Vagina (tissue), 2 donors: ENCODE measurements around the gene TNS3. TPM values are rescaled to one million over a fixed set of nuclear protein-coding genes. Genes with fewer than 3 reads are reported as not detected.

Source experiments
- DNase-seq, 2 donors: peaks; one replicate each; pipeline ENCODE4 v3.0.0-alpha.2; 2017; ENCODE audit errors: extremely low spot score in 2 of 2
- H3K27ac ChIP-seq: fragments of 200-600 bp; sonication (generic); one replicate; pipeline ENCODE4 v1.5.1; 2019
- H3K27me3 ChIP-seq: fragments of 200-600 bp; sonication (generic); one replicate; pipeline ENCODE4 v1.5.1; 2019
- H3K36me3 ChIP-seq, 2 donors: fragments of 200-600 bp; sonication (generic); one replicate each; pipeline ENCODE4 v1.5.1; 2017 to 2019
- H3K4me1 ChIP-seq: fragments of 200-600 bp; sonication (generic); one replicate; pipeline ENCODE4 v1.5.1; 2019
- H3K4me3 ChIP-seq, 2 donors: fragments of 200-600 bp; sonication (generic); 1 replicate in 1 of 2; 2 replicates in 1 of 2; pipeline ENCODE4 v1.5.1; 2016 to 2019
- H3K9me3 ChIP-seq: fragments of 200-600 bp; sonication (generic); one replicate; pipeline ENCODE4 v1.5.1; 2019
- POLR2A ChIP-seq, 2 donors: fragments of 450-650 bp; IDR thresholded peaks; one replicate each; pipeline ENCODE4 v1.6.1; 2017; ENCODE audit warnings: antibody characterized with exemption in 2 of 2, mild to moderate bottlenecking in 2 of 2, moderate library complexity in 2 of 2
- POLR2AphosphoS5 ChIP-seq, 2 donors: sonication (generic); formaldehyde crosslinking; IDR thresholded peaks; one replicate each; pipeline ENCODE4 v1.9.0; 2017; ENCODE audit warnings: antibody characterized with exemption in 2 of 2, mild to moderate bottlenecking in 2 of 2, low read depth in 1 of 2; ENCODE audit not compliant: insufficient read depth in 1 of 2
- intact Hi-C: fragments of 100-400 bp; cut with DNase I; formaldehyde crosslinking; loops from one replicate; pipeline ENCODE4 v1.15.1; 2023
- total RNA-seq: library from RNA; depleted of rRNA; stranded (reverse); fragments of >200 nt; gene quantifications from one replicate; pipeline ENCODE4 v1.2.3, GENCODE V29; 2016
- TF ChIP-seq, protein P1 (sequence below), 3 experiments: fragments of 450-650 bp in 2 of 3; fragments of 200-600 bp in 1 of 3; sonication (generic) in 1 of 3; IDR thresholded peaks; one replicate each; pipeline ENCODE4 v1.5.1; 2017 to 2019; ENCODE audit warnings: antibody characterized with exemption in 3 of 3, mild to moderate bottlenecking in 2 of 3, moderate library complexity in 2 of 3

TNS3 gene
- total RNA-seq, 1 donor from 2014 or later = 36.8 TPM

DNA sequence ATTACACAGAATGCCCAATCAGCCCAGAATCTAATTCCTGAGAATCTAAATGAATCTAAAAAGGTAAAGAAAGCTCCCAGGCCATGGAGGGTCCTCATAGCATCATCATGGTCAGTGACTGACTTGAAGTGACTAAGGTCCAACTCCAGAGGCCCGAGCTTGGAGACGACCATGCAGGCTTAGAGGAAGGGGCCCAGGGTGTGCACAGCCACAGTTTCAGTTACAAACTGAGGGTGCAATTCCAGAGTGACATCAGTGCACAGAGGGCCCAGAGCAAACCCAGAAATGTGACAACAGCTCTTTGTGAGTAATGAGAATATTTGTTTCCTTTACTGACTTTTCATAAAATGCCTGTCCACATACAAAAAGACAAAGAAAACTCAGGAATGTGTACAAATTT, 170.0 kb downstream of the TNS3 start:
- H3K27me3 ChIP-seq = no peaks in the 10 kb centered on the region
- TF ChIP-seq POLR2A (IDR thresholded peaks at IDR 0.05) (no peak), POLR2AphosphoS5 (IDR thresholded peaks at IDR 0.05; ENCODE audit: insufficient read depth in 1 of 2, low read depth in 1 of 2) (no peak)
- TF ChIP-seq, protein P1, sequence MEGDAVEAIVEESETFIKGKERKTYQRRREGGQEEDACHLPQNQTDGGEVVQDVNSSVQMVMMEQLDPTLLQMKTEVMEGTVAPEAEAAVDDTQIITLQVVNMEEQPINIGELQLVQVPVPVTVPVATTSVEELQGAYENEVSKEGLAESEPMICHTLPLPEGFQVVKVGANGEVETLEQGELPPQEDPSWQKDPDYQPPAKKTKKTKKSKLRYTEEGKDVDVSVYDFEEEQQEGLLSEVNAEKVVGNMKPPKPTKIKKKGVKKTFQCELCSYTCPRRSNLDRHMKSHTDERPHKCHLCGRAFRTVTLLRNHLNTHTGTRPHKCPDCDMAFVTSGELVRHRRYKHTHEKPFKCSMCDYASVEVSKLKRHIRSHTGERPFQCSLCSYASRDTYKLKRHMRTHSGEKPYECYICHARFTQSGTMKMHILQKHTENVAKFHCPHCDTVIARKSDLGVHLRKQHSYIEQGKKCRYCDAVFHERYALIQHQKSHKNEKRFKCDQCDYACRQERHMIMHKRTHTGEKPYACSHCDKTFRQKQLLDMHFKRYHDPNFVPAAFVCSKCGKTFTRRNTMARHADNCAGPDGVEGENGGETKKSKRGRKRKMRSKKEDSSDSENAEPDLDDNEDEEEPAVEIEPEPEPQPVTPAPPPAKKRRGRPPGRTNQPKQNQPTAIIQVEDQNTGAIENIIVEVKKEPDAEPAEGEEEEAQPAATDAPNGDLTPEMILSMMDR (IDR thresholded peaks at IDR 0.05) = no peak
- H3K4me1 ChIP-seq = peaks cover 5% of the 10 kb centered on the region
- no peak overlapping the region for H3K4me3 ChIP-seq
- no peak for DNase-seq
- intact Hi-C loops = no loop called here
- no peaks in the 10 kb centered on the region for H3K9me3 ChIP-seq
- H3K36me3 ChIP-seq = no peaks in the 10 kb centered on the region
- no peak overlapping the region for H3K27ac ChIP-seq

GRCh38 chr7:47411281-47411869, 170.5 kb downstream of the TNS3 start:
- H3K9me3 ChIP-seq = no peaks in the 10 kb centered on the region
- H3K4me3 ChIP-seq = no peak overlapping the region
- intact Hi-C loops = no loop called here
- H3K36me3 ChIP-seq = no peaks in the 10 kb centered on the region
- no peaks in the 10 kb centered on the region for H3K27me3 ChIP-seq
- H3K4me1 ChIP-seq = peaks cover 10% of the 10 kb centered on the region
- no peak for TF ChIP-seq POLR2A (IDR thresholded peaks at IDR 0.05)
- TF ChIP-seq POLR2AphosphoS5 (IDR thresholded peaks at IDR 0.05; ENCODE audit: insufficient read depth in 1 of 2, low read depth in 1 of 2) = no peak
- no peak overlapping the region for H3K27ac ChIP-seq
- peak in 1 of 2 donors; percentile 77 for DNase-seq

GRCh38 chr7:47408675-47409074, 173.2 kb downstream of the TNS3 start:
- no peaks in the 10 kb centered on the region for H3K9me3 ChIP-seq
- peak in 1 of 2 donors; percentile 61 for DNase-seq
- no peak overlapping the region for H3K27ac ChIP-seq
- H3K27me3 ChIP-seq = no peaks in the 10 kb centered on the region
- intact Hi-C loops = no loop called here
- H3K36me3 ChIP-seq = no peaks in the 10 kb centered on the region
- no peak overlapping the region for H3K4me3 ChIP-seq
- H3K4me1 ChIP-seq = peaks cover 24% of the 10 kb centered on the region
- TF ChIP-seq POLR2A (IDR thresholded peaks at IDR 0.05) (no peak), POLR2AphosphoS5 (IDR thresholded peaks at IDR 0.05; ENCODE audit: insufficient read depth in 1 of 2, low read depth in 1 of 2) (no peak)
- TF ChIP-seq, protein P1 (IDR thresholded peaks at IDR 0.05) = no peak

DNA sequence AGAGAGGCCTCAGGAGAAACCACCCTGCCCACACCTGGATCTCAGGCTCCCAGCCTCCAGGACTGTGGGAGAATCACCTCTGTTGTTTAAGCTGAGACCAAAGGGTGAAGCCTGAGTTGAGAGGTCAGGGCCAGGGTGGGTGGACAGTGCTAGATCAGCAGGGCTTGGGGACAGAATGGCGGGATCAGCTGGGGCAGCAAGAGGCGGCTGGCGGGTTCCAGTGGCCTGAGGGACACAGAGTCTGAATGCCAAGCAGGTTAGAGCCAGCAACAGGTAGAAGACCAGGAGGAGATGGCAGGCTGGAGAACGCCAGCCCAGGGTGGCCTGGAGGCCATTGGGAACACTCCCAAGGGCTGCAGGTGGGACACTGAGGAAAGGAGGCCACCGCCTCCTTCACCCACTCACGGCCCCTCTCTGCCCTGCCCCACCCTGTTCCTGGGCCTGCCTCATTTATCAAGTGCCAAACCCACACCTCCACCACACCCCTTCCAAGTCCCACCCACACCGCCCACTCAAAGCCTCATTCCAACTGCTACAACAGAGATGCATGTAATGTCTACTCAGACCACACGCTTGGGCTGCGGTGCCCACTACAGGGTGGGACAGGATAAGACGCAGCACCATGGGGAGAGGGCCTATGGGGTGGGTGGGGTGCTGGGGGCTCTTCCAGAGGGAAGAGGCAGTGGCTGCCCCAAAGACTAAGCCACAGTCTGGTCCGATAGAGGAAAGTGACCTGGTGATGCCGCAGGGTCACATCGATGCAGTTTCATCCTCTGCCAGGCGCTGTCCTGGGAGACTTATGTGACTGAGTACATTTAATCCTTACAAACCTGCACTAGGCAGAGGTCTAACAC, 173.9 kb downstream of the TNS3 start:
- DNase-seq = peak in 1 of 2 donors; percentile 84
- TF ChIP-seq, protein P1 (IDR thresholded peaks at IDR 0.05) = no peak
- TF ChIP-seq POLR2A (IDR thresholded peaks at IDR 0.05) (no peak), POLR2AphosphoS5 (IDR thresholded peaks at IDR 0.05; ENCODE audit: insufficient read depth in 1 of 2, low read depth in 1 of 2) (no peak)
- intact Hi-C loops = no loop called here
- Histone ChIP-seq H3K36me3 (no peaks in the 10 kb centered on the region), H3K4me3 (no peak overlapping the region), H3K4me1 (peaks cover 24% of the 10 kb centered on the region), H3K27me3 (no peaks in the 10 kb centered on the region), H3K9me3 (no peaks in the 10 kb centered on the region), H3K27ac (peak overlapping the region; percentile 63)

DNA sequence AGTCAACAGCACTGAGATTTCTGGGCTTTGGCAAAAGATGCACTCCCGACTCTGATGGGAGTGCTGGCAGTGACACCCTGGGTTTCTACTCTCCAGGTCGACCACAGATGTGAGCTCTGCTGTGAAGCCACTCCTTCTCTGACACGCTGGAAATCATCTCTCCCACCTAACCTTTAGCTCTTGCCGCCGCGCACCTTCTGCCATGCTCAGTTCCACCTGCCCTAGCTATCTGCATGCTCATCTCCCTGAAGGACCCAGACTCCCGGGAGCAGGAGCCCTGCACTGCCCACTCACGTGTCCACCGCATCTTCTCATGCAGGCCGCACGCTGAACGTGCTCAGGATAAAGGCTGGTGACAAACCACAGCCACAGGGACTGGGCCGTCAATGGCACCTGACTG, 174.8 kb downstream of the TNS3 start:
- TF ChIP-seq, protein P1 (IDR thresholded peaks at IDR 0.05) = no peak
- TF ChIP-seq POLR2A (IDR thresholded peaks at IDR 0.05) = no peak
- TF ChIP-seq POLR2AphosphoS5 (IDR thresholded peaks at IDR 0.05; ENCODE audit: insufficient read depth in 1 of 2, low read depth in 1 of 2) = no peak
- Histone ChIP-seq H3K27ac (peak overlapping the region; percentile 63), H3K27me3 (no peaks in the 10 kb centered on the region), H3K9me3 (no peaks in the 10 kb centered on the region), H3K4me1 (peaks cover 24% of the 10 kb centered on the region), H3K36me3 (no peaks in the 10 kb centered on the region), H3K4me3 (no peak overlapping the region)
- intact Hi-C loops = no loop called here
- DNase-seq = no peak
